ENCODE measurements around the gene TSEN2.
"Not testable (repeated sequence)": the region's sequence is repeated elsewhere in the genome, so short reads cannot be mapped to it uniquely, and the experiment has no call there.

The TSEN2 gene

DNA sequence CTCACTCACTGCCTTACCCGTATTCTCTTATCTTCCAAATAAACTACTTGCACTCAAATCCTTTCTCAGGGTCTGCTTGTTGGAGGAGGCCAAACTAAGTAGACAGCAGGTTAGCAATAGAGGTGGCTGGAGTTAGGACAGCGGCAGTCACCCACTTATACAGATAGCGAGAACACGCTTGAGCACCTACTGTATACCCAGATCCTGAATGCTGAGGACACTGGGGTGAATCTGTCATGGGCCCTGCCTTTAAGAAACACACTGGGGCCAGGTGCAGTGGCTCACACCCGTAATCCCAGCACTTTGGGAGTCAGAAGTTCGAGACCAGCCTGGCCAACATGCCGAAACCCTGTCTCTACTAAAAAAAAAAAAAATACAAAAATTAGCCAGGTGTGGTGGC lies 38.0 kb upstream of the TSEN2 start:
- TF ChIP-seq, protein P1, sequence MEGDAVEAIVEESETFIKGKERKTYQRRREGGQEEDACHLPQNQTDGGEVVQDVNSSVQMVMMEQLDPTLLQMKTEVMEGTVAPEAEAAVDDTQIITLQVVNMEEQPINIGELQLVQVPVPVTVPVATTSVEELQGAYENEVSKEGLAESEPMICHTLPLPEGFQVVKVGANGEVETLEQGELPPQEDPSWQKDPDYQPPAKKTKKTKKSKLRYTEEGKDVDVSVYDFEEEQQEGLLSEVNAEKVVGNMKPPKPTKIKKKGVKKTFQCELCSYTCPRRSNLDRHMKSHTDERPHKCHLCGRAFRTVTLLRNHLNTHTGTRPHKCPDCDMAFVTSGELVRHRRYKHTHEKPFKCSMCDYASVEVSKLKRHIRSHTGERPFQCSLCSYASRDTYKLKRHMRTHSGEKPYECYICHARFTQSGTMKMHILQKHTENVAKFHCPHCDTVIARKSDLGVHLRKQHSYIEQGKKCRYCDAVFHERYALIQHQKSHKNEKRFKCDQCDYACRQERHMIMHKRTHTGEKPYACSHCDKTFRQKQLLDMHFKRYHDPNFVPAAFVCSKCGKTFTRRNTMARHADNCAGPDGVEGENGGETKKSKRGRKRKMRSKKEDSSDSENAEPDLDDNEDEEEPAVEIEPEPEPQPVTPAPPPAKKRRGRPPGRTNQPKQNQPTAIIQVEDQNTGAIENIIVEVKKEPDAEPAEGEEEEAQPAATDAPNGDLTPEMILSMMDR (conservative IDR thresholded peaks at IDR 0.05; ENCODE audit: low read depth, low read length): no peak
- DNase-seq (ENCODE audit: low read depth): no peak
- no peak overlapping the region for H3K4me3 ChIP-seq (ENCODE audit: low read depth, low read length)

DNA sequence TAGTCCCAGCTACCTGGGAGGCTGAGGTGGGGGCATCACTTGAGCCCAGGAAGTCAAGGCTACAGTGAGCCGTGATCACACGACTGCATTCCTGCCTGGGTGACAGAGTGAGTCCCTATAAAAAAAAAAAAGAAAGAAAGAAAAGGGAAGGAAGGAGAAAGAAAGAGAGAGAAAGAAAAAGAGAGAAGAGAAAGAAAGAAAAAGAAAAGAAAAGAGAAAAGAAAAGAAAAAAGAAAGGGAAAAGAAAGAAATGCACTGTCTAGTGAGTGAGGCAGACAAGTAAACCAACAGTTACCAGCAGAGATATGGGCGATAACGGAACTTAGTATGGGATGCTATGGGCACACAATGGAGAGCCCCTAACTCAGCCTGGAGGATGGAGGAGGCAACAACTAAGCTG lies 37.2 kb upstream of the TSEN2 start:
- TF ChIP-seq, protein P1 (conservative IDR thresholded peaks at IDR 0.05; ENCODE audit: low read depth, low read length): no peak
- no peak for DNase-seq (ENCODE audit: low read depth)
- H3K4me3 ChIP-seq (ENCODE audit: low read depth, low read length): no peak overlapping the region

DNA sequence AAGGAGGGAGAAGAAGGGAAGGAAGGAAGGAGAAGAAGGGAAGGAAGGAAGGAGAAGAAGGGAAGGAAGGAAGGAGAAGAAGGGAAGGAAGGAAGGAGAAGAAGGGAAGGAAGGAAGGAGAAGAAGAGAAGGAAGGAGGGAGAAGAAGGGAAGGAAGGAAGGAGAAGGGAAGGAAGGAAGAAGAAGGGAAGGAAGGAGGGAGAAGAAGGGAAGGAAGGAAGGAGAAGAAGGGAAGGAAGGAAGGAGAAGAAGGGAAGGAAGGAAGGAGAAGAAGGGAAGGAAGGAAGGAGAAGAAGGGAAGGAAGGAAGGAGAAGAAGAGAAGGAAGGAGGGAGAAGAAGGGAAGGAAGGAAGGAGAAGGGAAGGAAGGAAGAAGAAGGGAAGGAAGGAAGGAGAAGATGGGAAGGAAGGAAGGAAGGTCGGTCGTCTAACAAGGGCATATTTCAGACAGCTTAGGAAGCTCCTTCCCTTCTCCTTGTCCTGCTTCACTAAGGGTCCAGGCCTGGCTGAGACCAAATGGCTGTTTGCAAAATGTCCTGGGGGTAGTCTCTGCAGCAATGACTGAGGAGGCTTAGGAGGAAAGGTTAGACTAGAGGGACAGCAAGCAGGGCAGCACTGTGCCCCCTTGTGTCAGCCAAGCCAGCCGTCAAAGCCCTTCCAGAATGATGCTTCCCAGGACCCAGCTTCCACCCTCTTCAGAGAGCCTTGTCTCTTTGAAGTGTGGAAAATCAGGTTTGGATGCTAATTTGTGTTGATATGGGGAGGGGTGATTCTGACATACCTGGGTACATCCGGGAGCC lies 35.7 kb upstream of the TSEN2 start:
- not testable (repeated sequence) for H3K4me3 ChIP-seq (ENCODE audit: low read depth, low read length); DNase-seq (ENCODE audit: low read depth)

DNA sequence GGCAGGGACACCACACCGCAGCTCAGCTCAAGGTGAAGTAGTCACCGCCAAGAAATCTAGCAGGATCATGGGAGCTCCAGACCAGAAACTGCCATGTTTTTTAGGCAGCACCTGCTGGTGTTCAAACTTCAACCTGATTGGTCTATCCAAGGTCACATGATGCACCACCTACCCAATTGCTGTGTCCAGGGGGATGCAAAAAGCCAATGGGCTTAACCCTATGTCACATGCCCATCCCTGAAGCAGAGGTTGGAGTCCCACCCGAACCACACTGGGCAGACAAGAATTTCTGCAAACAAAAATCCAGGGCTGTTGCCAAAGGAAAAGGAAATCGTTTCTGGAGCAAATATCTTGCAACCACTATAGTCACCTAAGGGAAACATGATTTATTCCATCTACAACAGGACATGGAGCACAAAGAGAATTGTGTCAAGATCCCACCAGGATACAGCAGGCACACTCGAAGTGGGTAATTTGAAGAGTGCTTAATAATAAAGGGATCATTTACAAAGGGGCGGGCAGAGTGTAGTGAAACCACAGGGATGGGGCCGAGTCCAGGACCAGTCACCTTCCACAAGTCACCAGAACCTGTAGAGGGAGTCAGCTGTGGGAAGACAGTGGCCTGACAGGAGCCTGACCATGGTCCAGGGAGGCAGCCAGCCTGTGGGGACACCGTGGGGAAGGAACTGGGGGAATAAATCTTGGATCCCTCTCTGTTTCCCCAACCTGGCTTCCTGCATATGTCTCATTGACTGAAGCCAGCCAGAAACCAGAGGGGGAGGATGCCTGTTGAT lies 34.2 kb upstream of the TSEN2 start:
- H3K4me3 ChIP-seq (ENCODE audit: low read depth, low read length): no peak overlapping the region
- TF ChIP-seq, protein P1 (conservative IDR thresholded peaks at IDR 0.05; ENCODE audit: low read depth, low read length): no peak

DNA sequence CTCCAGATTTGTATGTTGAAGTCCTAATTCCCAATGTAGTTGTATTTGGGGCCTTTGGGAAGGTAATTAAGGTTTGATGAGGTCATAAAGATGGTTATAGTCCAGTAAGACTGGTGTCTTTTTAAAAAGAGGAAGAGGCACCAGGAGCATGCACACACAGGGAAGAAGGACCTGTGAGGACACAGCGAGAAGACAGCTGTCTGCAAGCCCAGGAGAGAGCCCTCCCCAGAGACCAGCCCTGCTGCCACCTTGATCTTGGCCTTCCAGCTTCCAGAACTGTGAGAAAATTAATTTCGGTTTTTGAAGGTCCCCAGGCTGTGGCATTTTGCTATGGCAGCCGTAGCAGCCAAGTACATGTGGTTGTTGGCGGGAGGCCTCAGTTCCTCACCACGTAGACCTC lies 32.8 kb upstream of the TSEN2 start:
- no peak overlapping the region for H3K4me3 ChIP-seq (ENCODE audit: low read depth, low read length)
- no peak for DNase-seq (ENCODE audit: low read depth)
- TF ChIP-seq, protein P1 (conservative IDR thresholded peaks at IDR 0.05; ENCODE audit: low read depth, low read length): no peak

More for the DNA sequence above, 34.2 kb upstream of the TSEN2 start:
- DNase-seq (ENCODE audit: low read depth): no peak

DNA sequence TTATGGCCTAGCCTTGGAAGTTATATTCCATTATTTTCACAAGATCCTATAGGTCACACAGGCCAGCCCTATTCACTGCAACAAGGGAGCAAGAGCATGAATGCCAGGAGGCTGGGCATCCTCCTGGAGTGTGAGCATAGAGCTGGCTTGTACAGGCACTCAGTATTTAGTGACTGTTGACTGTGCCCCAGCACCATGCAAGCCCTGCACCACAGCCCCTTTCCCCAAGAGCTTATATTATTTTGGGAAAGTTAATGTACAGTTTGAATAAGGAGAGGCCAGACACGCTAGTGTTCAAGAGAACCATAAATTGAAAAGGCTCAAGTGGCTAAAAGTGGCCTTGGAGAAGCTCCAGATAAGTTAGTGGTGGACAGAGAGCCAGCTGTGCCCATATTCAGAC lies 32.3 kb upstream of the TSEN2 start:
- H3K4me3 ChIP-seq (ENCODE audit: low read depth, low read length): no peak overlapping the region
- no peak for DNase-seq (ENCODE audit: low read depth)
- TF ChIP-seq, protein P1 (conservative IDR thresholded peaks at IDR 0.05; ENCODE audit: low read depth, low read length): no peak

DNA sequence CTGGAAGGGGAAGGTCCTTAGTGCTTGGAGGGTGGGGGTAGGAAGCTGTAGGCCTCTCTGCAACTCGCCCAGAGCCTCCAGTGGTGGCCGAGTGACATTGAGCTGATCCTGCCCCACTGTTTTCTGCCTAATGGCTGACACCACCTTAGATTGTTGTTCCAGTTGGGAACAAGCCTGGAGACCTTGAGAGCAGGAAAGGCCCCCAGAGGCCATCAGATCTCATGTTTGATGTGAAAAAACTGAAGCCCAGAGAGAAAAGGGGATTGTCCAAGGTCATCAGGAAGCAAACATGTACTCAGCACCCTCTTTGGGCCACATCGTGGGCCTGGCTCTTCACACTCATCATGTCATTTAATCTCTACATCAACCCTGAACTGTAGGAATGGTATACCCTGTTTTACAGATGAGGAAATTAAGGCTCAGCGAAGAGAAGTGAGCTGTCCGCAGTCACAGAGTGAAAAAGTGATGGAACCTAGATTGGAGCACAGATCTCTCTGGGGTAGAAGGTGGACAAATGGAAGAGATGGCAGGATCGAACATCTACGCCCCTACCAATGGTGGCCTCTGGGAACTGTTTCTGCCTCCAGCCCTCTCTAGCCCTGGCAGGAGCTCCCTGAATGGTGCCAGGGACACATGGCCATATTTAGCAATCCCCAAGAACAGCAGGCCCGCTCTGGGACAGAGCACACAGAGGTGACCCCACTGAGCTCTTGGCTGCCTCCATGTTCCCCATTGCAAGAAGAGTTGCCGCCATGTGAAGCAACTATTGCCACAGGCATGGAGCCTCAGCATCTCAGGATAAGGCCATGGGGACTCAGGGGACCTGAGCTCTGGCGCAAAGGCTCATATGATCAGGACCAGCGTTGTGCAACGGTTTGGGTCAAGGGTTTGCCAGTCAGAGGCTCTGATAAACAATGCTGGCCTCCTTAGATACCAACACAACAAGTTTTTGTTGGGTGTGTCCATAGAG lies 31.6 kb upstream of the TSEN2 start:
- TF ChIP-seq, protein P1 (conservative IDR thresholded peaks at IDR 0.05; ENCODE audit: low read depth, low read length): no peak
- H3K4me3 ChIP-seq (ENCODE audit: low read depth, low read length): no peak overlapping the region
- DNase-seq (ENCODE audit: low read depth): no peak
